UCSD-AML1 (cell line): ENCODE measurements around the gene CDKAL1.
"Not testable (repeated sequence)": the region's sequence is repeated elsewhere in the genome, so short reads cannot be mapped to it uniquely, and the experiment has no call there.

Source experiments
- DNase-seq: peaks from one replicate; lab custom pipeline; 2025; ENCODE audit not compliant: unreplicated experiment; lab: John Stamatoyannopoulos, UW

CDKAL1 gene

DNA sequence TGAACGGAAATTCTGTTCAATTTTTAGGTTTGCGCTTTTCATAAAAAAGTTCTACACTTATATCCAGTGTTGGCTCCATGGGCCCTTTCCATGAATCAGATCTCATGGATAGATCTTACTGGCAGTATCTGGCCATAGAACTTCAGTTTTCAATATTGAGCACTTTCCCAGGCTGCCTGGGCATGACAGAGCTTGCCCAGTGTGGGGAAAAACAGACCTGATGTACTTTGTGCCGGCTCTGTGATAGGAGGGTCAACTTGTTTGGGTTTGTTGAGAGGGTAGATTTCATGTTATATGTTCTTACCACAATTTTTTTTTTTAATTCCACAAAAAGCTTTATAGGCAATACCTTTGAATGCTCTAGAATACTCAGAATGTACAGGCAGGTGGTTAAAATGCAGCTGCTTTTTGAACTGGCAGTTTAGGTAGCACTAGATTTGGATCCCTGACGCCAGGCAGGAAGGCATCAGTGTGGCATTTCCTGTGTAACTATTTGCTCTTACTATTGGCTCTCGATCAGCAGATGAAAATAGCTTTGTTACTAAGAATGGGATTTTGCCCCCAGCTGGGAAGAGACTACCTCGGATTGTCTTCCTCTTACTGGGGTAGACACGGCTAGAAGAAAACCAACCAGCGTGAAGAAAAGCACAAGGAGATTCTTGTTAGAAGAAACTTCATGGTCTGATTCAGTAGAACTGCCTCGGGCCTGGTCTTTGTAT is 654.4 kb downstream of the CDKAL1 start:
- no peak for DNase-seq

DNA sequence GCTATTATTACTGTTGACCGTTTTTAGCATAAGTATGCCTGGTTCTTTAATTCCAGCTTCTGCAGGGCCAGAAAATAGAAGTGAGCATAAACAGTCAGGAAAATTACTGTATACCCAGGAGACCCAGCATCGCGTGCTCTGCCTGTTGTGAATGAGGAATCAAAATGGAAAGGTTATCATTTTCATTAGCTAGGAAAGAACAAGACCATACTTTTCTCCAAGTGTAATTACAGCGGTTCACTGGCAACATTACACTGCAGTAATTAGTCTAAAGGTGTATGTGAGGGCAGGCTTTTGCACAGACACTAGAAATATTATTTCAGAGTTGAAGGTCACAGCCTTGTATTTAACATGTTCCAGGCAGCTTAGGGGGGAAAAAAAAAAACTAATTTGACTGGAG is 655.5 kb downstream of the CDKAL1 start:
- no peak for DNase-seq

DNA sequence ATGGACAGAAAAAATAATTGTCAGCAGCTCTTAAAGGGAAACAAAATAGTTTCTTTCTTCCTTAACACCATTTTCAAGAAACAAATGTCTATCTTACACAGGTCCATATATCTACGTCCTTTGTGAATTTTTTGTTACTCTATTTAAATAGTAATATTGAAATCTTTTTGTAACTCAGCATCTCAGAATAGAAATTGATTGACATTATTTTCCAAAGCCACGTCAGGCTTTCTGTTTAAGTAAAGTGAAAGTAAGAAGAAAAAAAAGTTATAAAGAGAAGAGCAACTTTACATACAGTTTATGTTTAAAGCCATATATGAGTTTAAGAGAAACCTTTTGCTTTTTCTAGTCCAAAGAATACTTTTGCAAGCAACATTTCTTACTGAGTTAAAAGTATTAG is 656.4 kb downstream of the CDKAL1 start:
- DNase-seq = no peak

DNA sequence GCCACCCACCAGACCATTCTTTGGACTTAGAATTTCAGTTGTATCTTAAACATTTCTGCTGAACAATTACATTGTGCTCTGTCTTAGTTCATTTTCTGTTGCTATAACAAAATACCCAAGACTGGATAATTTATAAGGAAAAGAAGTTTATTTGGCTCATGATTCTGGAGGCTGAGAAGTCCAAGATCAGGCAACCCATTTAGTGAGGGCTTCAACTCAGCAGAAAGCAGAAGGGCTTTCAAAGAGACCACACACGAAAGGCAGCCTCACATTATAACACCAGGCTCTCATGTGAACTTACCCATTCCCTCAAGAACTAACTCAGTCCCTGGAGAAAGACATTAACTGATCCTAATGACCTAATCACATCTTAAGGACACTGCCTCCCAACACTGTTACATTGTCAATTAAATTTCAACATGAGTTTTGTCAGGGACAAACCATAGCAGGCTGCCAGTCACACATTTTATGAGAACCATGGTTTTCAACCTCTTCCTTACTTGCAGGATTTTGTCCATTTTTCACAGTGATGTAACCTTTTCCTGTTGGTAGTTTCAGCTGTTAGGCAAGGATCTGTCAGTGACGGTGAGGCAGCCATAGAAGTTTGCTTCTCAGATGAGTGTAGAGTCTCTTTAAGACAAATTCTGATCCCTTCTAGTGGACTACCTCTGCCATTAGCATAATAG is 659.7 kb downstream of the CDKAL1 start:
- DNase-seq = no peak

DNA sequence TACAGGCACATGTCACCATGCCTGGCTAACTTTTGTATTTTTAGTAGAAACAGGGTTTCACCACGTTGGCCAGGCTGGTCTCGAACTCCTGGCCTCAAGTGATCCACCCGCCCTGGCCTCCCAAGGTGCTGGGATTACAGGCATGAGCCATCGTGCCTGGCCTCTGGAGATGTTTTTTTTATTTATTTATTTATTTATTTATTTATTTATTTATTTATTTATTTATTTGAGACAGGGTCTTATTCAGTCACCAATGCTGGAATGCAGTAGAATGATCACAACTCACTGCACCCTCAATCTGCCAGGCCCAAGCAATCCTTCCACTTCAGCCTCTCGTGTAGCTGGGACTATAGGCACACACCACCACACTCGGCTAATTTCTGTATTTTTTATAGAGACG is 661.0 kb downstream of the CDKAL1 start:
- not testable (repeated sequence) for DNase-seq

DNA sequence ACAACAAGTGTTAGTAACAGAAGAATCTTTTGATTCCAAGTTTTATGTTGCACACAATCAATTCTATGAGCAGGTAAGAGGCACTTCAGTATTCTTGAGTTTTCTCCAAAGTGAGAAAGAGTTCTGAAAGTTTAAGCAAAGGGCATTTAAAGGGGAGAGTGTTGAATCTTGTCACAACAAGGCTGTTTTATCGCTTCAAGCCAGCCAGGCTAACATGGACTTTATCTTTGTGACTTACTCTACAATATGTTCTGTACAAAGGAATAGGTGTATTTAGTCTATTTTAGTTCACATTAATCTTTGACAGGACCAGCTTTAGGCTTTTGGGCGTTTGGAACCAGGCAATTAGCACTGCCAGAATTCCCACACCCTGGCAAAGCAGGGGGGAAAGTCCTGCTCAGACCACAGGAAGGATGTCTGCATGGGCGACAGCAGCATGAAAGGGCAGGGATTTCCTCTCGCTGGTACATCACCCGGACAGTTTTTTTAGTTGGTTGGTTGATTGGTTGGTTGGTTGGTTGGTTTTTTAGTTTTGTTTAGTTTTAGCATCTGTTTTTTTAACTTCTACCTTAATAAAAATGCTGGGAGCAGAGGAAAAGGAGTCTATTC is 663.9 kb downstream of the CDKAL1 start:
- peak; percentile 15 for DNase-seq

DNA sequence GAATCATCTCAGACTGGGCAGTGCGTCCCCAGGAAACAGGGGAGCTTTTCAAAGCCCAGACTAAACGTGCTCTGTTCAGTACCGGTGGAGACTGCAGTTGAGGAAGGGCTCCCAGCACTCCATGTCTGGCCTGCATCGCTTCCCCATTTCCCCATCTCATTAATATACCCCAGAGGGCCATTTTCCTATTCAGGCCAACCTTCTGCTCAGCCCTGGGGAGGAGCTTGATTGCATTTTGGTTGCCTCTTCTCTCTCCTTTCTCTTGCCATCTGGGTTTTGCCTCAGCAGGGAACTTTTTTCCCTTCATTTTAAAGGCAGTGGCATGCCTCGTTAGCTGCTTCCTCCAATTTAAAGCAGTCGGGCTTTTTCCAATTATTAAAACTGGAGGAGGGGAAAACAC is 665.0 kb downstream of the CDKAL1 start:
- DNase-seq = no peak

DNA sequence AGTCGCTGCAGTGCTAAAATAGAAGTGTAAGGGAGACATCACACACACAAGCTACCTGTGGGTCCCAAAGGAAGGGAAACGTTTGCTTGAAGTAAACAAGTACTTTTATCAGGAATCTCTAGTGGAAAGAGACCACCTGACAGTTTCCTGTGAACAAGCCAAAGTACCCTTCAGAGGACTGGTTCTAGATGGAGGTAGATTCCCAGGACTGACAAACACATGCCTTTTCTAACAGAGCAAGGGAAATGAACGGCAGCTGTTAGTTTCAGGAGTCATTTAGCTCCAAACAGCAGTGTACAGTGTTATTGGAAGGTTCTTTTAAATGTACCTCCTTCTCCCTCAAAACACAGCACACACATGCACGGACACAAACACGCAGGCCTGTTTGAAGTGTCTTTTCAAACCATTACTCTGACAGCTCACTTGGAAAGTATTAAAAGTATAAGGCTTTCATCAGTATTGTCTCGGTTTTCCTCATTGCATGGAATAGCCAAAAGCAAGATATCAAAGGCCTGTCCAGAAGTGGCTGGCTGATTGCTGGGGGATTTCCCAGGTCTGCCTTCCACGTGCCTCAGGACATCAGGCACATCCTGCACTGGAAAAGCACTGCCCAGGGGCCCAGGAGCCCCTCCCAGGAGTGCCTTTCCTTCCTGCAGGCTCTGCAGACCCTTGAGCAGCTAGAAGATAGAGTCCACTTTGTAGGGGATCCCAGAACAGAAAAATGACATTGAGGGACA is 666.0 kb downstream of the CDKAL1 start:
- no peak for DNase-seq

DNA sequence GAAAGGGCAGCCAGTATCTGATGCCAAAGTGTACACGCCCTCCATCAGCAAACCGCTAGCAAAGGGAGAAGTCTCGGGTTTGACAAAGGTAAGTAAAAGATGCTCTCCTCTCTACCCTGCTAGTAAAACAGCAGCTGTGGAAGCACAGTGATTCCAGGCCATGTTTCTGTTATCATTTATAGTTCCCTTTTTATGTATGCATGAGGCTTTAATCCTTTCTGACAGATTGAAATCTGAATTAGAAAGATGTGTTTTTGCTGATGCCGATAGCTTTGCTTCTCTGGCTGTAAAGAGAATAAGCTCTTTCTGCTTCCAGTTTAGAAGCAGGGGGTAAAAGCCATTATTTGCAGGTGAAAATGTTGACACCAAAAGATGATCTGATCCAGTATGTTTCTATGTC is 666.9 kb downstream of the CDKAL1 start:
- no peak for DNase-seq

DNA sequence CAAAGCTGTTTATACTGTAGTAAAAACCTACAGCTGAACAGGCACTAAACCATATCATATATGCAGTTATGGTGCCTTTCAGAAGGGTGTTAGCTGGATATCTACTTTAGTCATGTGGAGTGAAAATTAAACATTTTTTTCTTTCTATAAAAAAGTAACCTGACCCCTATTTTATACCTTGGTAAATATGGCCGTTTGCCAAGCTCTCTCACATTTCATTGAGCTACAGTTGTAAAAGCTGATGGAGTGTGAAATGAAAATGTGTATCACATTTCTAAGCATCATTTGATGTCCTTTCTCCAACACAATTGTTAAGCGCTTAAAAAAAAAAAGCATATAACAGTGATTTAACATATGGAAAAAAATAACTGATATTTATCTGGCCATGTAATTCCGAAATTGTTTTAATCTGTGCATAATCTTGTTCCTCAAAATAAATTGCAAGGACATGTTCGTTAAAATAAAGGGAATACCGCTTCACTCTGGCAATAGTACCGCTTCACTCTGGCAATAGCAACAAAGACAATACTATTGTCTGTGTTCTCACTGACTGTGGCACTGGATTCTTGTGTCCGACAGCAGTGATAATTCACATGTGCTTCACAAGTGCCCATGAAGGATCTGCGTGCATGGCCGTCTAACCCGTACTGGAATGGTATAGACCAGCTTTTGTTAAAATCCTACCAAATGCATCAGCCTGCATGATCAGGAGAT is 667.5 kb downstream of the CDKAL1 start:
- no peak for DNase-seq

DNA sequence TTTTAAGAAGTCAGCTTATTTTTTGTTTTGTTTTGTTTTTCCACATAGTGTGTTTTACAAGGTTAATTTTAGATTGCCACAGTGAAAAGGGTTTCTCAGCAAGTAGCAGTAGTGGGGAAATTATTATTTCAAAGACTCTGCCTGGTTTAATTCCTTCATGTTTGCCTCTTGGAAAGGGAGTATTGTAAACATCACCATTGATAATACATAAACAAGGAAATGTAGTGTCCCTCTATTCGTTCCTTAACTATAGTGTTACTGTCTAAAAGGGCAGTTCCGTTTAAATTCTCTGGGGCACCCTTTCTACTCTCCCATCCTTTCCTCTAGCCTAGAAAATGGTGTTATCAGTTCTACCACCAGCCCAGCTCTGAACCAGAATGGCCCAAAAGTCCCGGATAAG is 668.3 kb downstream of the CDKAL1 start:
- DNase-seq = no peak

DNA sequence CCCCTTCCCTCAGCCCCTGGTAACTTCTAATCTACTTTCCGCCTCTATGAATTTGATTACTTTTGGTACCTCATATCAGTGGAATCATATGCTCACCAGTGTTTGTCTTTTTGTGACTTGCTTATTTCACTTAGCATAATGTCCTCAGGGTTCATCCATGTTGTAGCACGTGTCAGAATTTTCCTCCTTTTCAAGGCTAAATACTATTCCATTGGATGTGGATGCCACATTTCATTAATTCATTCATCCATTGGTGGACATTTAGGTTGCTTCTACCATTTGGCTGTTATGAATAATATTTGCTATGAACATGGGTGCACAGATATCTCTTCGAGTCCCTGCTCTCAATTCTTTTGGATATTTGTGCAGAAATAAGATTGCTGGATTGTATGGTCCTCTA is 670.7 kb downstream of the CDKAL1 start:
- DNase-seq = no peak

DNA sequence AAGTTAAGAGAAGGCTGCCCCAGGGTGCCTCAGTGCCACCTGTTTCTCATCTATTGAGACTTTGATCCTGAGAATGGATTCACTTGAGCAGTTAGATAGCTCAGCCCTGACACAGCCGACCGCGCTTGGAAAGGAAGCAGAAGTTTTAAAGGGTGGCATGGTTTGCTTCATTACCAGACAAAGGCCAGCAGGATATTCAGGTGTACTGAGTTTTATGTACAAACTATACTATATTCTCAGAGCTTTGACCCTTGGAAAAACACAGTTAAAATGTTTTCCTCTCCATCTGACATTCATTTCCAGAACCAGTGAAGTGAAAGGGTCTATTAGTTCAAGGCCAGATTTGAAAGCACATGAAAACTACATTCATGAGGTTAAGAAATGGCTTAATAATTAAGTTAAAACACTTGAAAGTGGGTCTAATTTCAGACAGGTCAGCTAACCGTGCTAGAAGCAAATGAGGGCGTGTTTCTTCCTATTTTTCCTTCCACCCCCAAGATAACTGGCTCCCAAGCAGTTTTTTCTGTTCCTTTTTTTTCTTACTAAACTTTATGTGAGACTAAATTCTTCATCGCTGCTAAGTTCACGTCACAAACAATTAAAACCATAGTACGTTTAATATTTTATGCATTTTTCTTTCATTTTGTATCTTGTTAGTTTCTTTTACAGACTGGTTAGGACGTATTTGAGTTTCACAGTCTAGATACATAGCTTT is 674.0 kb downstream of the CDKAL1 start:
- no peak for DNase-seq

DNA sequence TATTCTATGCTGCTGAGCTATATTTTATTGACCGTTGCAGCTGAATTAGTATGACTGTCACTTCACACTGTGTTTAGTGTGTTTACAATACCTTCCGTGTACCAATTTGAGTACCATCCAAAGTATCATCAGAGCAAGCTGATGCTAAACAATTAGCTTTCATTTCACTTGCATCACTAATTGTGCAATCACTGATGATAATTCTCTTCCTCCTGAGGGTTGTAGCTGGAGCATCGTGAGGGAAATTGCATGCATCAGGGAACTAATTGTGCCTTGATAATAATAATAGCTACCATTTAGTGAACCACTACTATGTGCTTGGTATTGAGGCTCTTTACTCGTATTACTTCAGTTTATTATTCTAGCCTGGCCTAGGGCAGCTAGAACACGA is 674.5 kb downstream of the CDKAL1 start:
- DNase-seq = no peak

DNA sequence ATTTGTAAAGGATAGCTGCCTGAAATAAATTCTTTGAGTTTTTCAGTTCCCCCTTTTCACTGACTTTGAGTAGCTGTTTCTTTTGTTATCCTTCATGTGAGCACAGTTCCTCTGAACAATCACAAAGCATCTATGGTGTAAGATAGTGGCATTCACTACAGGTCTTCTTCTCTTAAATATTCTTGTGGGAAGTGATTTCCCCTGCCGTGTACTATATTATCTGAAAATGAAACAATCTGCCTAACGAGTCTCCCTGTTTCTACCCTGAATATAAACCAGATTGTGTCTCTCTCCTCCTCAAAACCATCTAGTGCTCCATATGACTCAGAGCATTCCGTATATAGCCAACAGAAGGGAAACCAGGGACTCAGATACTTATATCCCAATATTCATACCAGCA is 679.2 kb downstream of the CDKAL1 start:
- DNase-seq = no peak

DNA sequence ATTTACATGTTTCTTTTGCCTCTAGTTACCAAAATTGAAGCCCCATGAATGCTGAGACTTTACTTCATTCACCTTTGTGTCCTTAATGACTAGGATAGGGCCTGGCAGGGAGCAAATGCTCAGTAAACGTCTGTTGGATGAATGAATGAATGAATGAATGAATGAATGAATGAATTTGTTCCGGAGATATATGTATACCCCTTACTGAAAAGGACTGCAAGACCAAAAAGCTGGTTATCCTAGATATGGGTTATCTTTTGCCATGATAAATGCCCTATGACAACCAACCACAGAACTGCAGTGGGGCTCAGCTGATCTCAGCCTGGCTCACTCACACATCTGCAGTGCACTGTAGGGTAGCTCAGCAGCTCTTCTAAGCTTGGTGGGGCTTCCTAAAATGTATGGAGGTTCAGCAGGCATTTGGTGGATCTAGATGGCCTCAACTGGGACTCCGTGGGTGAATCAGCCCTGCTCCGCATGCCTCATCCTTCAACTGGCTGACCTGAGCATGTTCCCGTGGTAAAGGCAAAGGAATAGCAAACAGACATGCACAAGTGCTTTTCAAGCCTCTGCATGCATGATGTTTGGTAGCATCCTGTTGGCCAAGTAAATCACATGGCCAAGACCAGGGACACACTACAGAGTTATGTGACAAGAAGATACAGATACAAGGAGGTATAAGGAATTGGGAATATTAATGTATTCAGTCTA is 680.6 kb downstream of the CDKAL1 start:
- DNase-seq = no peak

DNA sequence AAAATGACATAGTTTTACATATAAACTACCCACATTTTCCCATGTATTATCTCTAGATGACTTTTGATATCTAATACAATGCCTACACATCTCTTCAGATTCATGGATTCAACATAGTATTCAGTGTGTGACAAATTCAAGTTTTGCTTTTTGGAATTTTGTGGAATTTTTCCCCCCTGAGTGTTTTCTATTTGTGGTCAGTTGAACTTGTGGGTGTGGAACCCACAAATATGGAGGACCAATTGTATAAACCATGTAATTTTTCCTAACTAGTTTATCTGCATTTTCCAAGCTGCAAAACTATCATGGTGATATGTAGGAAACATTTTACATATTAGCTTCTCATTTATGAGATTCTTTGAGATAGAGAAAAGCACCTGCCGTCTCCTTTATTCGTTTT is 685.0 kb downstream of the CDKAL1 start:
- no peak for DNase-seq

DNA sequence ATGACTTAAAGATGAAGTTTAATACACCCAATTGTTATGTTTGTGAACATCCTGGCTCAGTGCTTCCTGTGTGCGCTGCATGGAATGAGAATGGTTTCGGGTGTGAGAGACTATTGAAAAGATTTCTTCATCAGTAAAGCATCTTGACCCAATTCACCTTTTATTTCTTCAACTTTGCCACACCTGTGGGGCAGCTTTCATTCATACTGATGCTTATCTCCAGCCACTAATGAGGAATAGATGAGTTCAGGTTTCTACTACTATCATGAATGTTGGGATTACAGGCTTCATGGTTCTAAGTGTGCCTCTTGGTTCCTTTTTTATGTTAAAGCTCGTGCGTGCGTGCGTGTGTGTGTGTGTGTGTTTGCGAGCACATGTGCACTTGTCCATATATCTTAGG is 685.6 kb downstream of the CDKAL1 start:
- DNase-seq = no peak

DNA sequence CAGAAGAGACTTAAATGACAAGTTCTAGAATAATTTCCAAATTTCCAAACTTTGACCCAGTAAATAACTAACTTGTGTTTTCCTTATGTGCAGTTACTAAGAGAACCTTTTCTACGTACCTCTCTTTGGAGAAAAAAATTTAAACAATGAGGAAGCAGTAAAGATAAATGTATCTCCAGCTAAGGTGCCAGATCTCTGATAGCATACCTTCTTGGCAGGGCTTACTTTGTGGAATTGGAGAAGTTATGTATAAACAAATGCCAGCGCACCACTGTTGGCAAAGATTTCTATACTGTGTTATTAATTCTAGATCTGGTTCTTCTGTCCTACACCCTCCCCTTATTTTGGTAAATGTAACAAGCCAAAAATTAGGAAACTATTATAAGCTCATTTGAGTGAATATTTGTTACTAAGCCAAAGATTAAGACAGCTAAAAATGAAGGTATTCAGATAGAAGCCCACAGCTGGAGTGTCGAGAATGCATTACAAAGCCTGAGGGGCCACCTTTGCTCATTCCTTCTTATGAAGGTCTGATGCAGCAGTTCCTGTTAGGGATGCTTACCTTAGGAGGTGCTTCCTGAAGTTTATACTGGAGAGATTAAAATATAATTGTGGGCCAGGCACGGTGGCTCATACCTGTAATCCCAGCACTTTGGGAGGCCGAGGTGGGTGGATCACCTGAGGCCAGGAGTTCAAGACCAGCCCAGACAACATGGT is 686.2 kb downstream of the CDKAL1 start:
- no peak for DNase-seq
